ENCODE data around the gene ACTR1A. TPM values are rescaled to one million over a fixed set of nuclear protein-coding genes. Genes with fewer than 3 reads are reported as not detected.
A peak's percentile ranks its signal among the peaks of the same experiment; 100 is the strongest.

ACTR1A gene
- total and polyA plus RNA-seq, 12 donors = 90.1 to 138 (median 110) TPM

DNA sequence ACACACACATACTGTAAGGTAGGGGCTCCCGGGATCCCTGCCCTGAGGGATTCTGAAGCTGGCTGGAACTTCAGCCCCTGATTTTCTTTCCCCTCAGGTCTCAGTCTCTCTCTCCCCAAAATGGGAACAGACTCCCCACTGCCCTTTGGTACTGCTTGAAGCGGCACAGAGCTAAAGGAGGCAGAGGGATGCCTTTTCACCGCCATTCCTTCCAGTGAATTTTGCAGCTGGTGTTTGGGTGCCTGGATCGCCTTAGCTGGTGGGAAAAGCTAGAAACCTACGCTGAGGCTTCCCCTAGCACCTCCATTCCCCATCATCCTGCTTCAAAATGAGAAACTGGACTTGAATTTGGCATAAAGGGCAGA lies 67.4 kb downstream of the ACTR1A start:
- H3K4me1 ChIP-seq = peaks cover 4 to 58% (median 12%) of the 10 kb centered on the region in 9 donors

DNA sequence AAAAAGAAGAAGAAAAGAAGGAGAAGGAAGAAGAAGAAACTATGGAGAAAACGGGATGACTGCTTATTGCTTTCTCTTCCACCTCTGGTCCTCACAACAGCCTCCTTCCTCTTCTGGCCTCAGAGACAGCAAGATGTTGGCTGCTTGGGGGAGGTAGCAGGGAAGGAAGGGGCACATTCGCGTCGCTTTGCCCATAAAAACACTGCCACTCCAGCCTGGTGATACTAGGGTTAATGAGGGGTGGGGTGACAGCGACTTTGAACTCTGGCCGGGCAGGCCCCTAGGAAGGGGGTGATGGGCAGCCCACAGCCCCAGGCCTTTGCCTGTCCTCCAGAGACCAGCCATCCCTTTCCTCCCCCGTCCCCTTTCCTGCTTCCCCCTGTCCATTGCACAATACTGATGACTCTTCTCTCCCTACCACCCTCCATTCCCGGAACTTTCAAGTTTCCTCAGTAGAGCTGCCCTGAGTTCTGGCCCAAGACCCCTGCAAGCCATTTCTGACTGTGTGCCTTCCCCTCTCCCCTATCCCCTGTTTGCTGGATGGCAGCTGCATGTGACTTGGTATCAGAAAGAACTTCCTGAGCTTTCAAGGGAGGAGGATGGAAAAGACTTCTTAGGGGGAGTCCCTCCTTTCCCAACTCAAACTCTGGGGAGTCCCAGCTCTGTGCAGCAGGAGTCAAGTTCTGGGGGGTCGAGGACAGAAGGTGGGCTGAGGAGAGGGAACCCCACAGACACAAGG lies 67.9 kb downstream of the ACTR1A start:
- WGBS, 2 donors = 25 to 34% methylated on average over 9 of the region's 9 CpGs
- Histone ChIP-seq H3K36me3 (peaks cover 0 to 3% (median 0%) of the 10 kb centered on the region in 9 donors), H3K9me3 (no peaks in the 10 kb centered on the region), H3K27me3 (peaks cover 0 to 18% (median 5%) of the 10 kb centered on the region in 7 donors), H3K4me1 (peaks cover 4 to 58% (median 12%) of the 10 kb centered on the region in 9 donors), H3K27ac (peak overlapping the region in 2 of 10 donors; percentile 60 to 90), H3K4me3 (peak overlapping the region in 3 of 10 donors; percentile 34 to 51 (median 35))
- ATAC-seq (peak in 2 of 8 donors; percentile 8 to 32), DNase-seq (no peak)
- intact Hi-C loops (cut with DNase I) = loop anchor here in 1 of 10 donors (5.0 kb wide), 1 partner anchor 68 kb away; the partner anchor contains the start of genes ACTR1A and SUFU
- TF ChIP-seq, protein P1, sequence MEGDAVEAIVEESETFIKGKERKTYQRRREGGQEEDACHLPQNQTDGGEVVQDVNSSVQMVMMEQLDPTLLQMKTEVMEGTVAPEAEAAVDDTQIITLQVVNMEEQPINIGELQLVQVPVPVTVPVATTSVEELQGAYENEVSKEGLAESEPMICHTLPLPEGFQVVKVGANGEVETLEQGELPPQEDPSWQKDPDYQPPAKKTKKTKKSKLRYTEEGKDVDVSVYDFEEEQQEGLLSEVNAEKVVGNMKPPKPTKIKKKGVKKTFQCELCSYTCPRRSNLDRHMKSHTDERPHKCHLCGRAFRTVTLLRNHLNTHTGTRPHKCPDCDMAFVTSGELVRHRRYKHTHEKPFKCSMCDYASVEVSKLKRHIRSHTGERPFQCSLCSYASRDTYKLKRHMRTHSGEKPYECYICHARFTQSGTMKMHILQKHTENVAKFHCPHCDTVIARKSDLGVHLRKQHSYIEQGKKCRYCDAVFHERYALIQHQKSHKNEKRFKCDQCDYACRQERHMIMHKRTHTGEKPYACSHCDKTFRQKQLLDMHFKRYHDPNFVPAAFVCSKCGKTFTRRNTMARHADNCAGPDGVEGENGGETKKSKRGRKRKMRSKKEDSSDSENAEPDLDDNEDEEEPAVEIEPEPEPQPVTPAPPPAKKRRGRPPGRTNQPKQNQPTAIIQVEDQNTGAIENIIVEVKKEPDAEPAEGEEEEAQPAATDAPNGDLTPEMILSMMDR (IDR thresholded peaks at IDR 0.05) = no peak

More for the DNA sequence above, 67.4 kb downstream of the ACTR1A start:
- Histone ChIP-seq H3K27ac (peak overlapping the region in 3 of 10 donors; percentile 19 to 90 (median 60)), H3K9me3 (no peaks in the 10 kb centered on the region), H3K4me3 (peak overlapping the region in 6 of 10 donors; percentile 27 to 51 (median 32)), H3K36me3 (peaks cover 0 to 3% (median 0%) of the 10 kb centered on the region in 9 donors), H3K27me3 (peaks cover 0 to 18% (median 5%) of the 10 kb centered on the region in 7 donors)
- WGBS, 2 donors = 28 to 35% methylated on average over 5 of the region's 5 CpGs
- intact Hi-C loops (cut with DNase I) = no loop called here
- DNase-seq (no peak), ATAC-seq (no peak)
- TF ChIP-seq, protein P1 (IDR thresholded peaks at IDR 0.05) = no peak

- no peak for DNase-seq
- H3K4me1 ChIP-seq = peaks cover 4 to 58% (median 12%) of the 10 kb centered on the region in 9 donors
Observed at GRCh38 chr10:102433619-102434046, 68.9 kb downstream of the ACTR1A start.

More at GRCh38 chr10:102433619-102434046, 68.9 kb downstream of the ACTR1A start:
- Histone ChIP-seq H3K36me3 (peaks cover 0 to 3% (median 0%) of the 10 kb centered on the region in 9 donors), H3K4me3 (no peak overlapping the region), H3K9me3 (no peaks in the 10 kb centered on the region), H3K27me3 (peaks cover 0 to 18% (median 5%) of the 10 kb centered on the region in 7 donors), H3K27ac (peak overlapping the region in 1 of 10 donors; percentile 90)
- ATAC-seq = peak in 1 of 8 donors; percentile 5
- intact Hi-C loops (cut with DNase I) = loop anchor here in 2 of 10 donors (2.0 to 5.0 kb wide), 2 partner anchors 69 kb away; partner anchors contain the start of genes ACTR1A (in 2 of the 2) and SUFU (in 2 of the 2)
- TF ChIP-seq, protein P1 (IDR thresholded peaks at IDR 0.05) = no peak
- WGBS, 2 donors = 57 to 65% methylated on average over 5 of the region's 5 CpGs
